Measurements from ENCODE around the gene CTCFL. TPM values are rescaled to one million over a fixed set of nuclear protein-coding genes. Genes with fewer than 3 reads are reported as not detected.

Gene CTCFL
- total and polyA plus RNA-seq, 2 of the 8 experiments (the other 6 are each of a cell fraction or from before 2014, with no cell fraction given), result 0.30 to 0.80 TPM

DNA sequence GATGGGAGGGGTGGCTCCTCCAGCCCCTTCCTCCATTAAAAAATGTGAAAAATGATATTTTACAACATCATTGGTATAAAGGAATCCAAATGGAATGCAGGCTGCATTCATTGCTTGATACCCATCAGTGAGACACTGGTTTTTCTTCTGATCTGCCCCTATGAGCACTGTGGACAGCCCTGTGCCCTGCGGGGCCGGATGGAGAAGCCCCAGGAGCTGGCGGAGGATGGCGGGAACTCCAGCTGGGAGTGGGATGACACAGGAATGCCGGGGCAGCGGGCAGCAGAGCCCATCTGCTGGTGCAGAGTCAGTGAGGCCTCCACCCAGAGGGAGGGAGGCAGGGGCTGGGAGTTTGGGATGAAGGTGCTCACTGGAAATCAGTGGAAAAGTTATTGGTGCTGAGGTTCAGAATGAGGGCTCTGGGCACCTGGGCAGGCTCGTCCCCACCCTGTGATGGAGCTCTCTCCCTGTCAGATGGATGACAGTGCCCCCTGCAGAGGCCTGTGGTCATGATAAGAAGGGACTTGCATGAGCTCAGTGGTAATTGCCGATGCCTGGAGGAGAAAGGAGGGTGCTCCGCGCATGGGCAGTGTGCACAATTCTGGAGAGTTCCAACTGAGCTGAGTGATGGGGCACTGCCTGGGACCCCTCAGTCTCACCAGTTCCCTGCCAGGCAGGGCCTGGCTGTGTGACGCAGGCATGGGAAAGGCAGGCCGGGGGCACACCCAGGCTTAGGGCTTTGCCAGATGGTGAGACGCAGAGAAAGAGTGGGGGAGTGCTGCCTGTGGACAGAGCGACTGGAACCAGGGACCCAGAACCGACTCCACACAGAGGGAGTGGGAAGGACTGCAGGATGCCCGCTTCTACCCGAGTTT is 23.2 kb downstream of the CTCFL start:
- CTCF ChIA-PET (ENCODE audit: partially characterized antibody), result interaction anchor here (0.7 to 3.1 kb wide), 5 partner anchors 9 to 691 kb away, joined by 3 to 8 read pairs (median 4); no protein-coding TSS in a partner anchor
- no peak overlapping the region for H2AFZ ChIP-seq (ENCODE audit: low read length)

More for the DNA sequence above, 23.2 kb downstream of the CTCFL start:
- TF ChIP-seq CHD1 (IDR thresholded peaks at IDR 0.05; ENCODE audit: low read depth, low read length) (no peak), GTF2F1 (IDR thresholded peaks at IDR 0.05; ENCODE audit: borderline replicate concordance, low read depth, low read length) (no peak)
- Histone ChIP-seq H4K5ac (ENCODE audit: insufficient read length, low read depth, low read length) (no peak overlapping the region), H3K23me2 (ENCODE audit: low read depth, low read length) (no peaks in the 10 kb centered on the region), H3K9ac (replicated peaks in 1 of 4; ENCODE audit: extremely low read depth in 1 of 4, low read depth in 3 of 4, low read length in 3 of 4) (no peak overlapping the region), H3K23ac (ENCODE audit: insufficient read length) (no peak overlapping the region), H4K8ac (ENCODE audit: extremely low read depth, insufficient read depth, low read length) (no peak overlapping the region; the same call in 1 of the 2 replicates), H2BK12ac (ENCODE audit: low read depth, low read length) (no peak overlapping the region), H3K27me3 (replicated peaks in 1 of 4; ENCODE audit: control insufficient read depth in 3 of 4, extremely low read depth in 1 of 4, insufficient read depth in 3 of 4, low read length in 3 of 4) (no peaks in the 10 kb centered on the region), H3K4ac (replicated peaks; ENCODE audit: insufficient read length, low read depth, low read length) (no peak overlapping the region), H4K20me1 (replicated peaks in 1 of 2; ENCODE audit: control insufficient read depth in 1 of 2, insufficient read depth in 2 of 2, low read length in 2 of 2) (no peaks in the 10 kb centered on the region), H3K14ac (ENCODE audit: insufficient read length) (no peak overlapping the region), H3K9me3 (ENCODE audit: insufficient read depth in 2 of 2, low read depth in 1 of 2, low read length in 1 of 2) (no peaks in the 10 kb centered on the region), H3K4me2 (ENCODE audit: insufficient read depth in 1 of 2, low read depth in 2 of 2, low read length in 2 of 2) (no peak overlapping the region), H2BK15ac (ENCODE audit: low read length) (no peak overlapping the region), H2BK5ac (ENCODE audit: low read depth, low read length) (no peak overlapping the region), H3K56ac (replicated peaks; ENCODE audit: insufficient read length, low read depth, low read length) (no peak overlapping the region), H2AK5ac (ENCODE audit: low read depth, low read length) (no peak overlapping the region), H2BK120ac (replicated peaks; ENCODE audit: low read depth, low read length) (no peak overlapping the region), H2BK20ac (ENCODE audit: low read length) (no peak overlapping the region), H3K36me3 (ENCODE audit: control insufficient read depth in 2 of 4, insufficient read depth in 4 of 4, low read length in 3 of 4) (no peaks in the 10 kb centered on the region), H3K27ac (ENCODE audit: low read depth, low read length) (no peak overlapping the region), H4K91ac (replicated peaks; ENCODE audit: insufficient read length, low read length) (no peak overlapping the region), H3K4me3 (ENCODE audit: extremely low read depth in 1 of 4, insufficient read depth in 2 of 4, low read depth in 3 of 4, low read length in 4 of 4) (no peak overlapping the region), H3K79me1 (ENCODE audit: low read depth, low read length) (no peaks in the 10 kb centered on the region), H3K79me2 (ENCODE audit: control insufficient read depth in 1 of 2, insufficient read depth in 2 of 2, low read length in 2 of 2) (no peaks in the 10 kb centered on the region), H3K4me1 (replicated peaks in 1 of 4; ENCODE audit: control insufficient read depth in 3 of 4, insufficient read depth in 4 of 4, low read length in 3 of 4) (peaks cover 0 to 4% (median 1%) of the 10 kb centered on the region in 4 experiments; a peak in 4 of 7 replicates), H3K18ac (ENCODE audit: extremely low read depth, low read length) (no peak overlapping the region)
- POLR2A ChIA-PET (ENCODE audit: partially characterized antibody), result interaction anchor here (0.7 to 1.2 kb wide), 4 partner anchors 10 to 207 kb away, joined by 3 to 4 read pairs (median 3); no protein-coding TSS in a partner anchor
- WGBS, 2 experiments (ENCODE audit: extremely low coverage in 1 of 2, insufficient coverage in 1 of 2, insufficient read length in 1 of 2, insufficient replicate concordance in 2 of 2, low coverage in 1 of 2, low lambda C conversion rate in 2 of 2, missing lambda C conversion rate in 1 of 2), result 87% methylated on average over 17 of the region's 17 CpGs; no CpG with 5 or more reads in 1 of the 2 experiments
- no peak for FAIRE-seq
- DNase-seq (ENCODE audit: low read depth in 1 of 2, low spot score in 2 of 2), result no peak

All from H1 (cell line).